Lower leg skin (tissue), 3 donors: ENCODE data around the gene UFSP2.

Experiments
- POLR2A ChIP-seq, 2 donors: fragments of 450-650 bp; IDR thresholded peaks; one replicate each; pipeline ENCODE4 v1.6.1; 2016 to 2017; ENCODE audit warnings: antibody characterized with exemption in 2 of 2, mild to moderate bottlenecking in 1 of 2, moderate library complexity in 1 of 2
- TF ChIP-seq, protein P1 (sequence below), 3 donors: fragments of 450-650 bp; IDR thresholded peaks; one replicate each; pipeline ENCODE4 v1.5.1; 2016; ENCODE audit warnings: antibody characterized with exemption in 3 of 3, mild to moderate bottlenecking in 3 of 3, moderate library complexity in 2 of 3

DNA sequence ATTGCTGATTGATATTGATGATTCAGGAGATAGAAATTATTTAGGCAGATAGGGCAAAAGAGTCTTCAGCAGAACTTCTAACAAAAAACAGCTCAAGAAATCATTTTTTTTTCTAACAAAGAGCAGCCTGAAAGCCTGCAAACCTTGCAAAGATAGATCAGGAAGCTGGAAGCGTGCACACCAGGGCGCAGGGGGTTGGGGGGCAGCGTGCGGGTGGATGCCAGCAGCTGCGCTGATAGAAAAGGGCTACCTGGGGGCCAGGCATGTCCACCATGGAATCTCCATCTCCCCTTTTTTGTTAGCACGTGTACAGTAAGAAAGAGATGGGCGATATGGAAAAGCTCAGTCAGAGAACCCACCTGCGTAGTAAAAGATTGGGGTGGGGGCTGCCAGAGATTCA is 47.5 kb upstream of the UFSP2 start:
- no peak for TF ChIP-seq POLR2A (IDR thresholded peaks at IDR 0.05)
- TF ChIP-seq, protein P1, sequence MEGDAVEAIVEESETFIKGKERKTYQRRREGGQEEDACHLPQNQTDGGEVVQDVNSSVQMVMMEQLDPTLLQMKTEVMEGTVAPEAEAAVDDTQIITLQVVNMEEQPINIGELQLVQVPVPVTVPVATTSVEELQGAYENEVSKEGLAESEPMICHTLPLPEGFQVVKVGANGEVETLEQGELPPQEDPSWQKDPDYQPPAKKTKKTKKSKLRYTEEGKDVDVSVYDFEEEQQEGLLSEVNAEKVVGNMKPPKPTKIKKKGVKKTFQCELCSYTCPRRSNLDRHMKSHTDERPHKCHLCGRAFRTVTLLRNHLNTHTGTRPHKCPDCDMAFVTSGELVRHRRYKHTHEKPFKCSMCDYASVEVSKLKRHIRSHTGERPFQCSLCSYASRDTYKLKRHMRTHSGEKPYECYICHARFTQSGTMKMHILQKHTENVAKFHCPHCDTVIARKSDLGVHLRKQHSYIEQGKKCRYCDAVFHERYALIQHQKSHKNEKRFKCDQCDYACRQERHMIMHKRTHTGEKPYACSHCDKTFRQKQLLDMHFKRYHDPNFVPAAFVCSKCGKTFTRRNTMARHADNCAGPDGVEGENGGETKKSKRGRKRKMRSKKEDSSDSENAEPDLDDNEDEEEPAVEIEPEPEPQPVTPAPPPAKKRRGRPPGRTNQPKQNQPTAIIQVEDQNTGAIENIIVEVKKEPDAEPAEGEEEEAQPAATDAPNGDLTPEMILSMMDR (IDR thresholded peaks at IDR 0.05) = no peak
